Nephron progenitor cell (in vitro differentiated cells): ENCODE data around the gene CACNA1C.

Source experiments
- DNase-seq: peaks from one replicate; pipeline ENCODE4 v3.0.0; 2021
- H3K27ac Mint-ChIP-seq: 2 replicates; pipeline ENCODE4 v1.8.0; 2021; ENCODE audit warnings: mild to moderate bottlenecking, moderate library complexity, mixed read lengths
- H3K27me3 Mint-ChIP-seq: 2 replicates; pipeline ENCODE4 v1.8.0; 2021; ENCODE audit warnings: mild to moderate bottlenecking, low read depth, mixed read lengths; ENCODE audit not compliant: poor library complexity
- H3K36me3 Mint-ChIP-seq: 2 replicates; pipeline ENCODE4 v1.8.0; 2021; ENCODE audit warnings: low read depth, mixed read lengths
- H3K4me1 Mint-ChIP-seq: 2 replicates; pipeline ENCODE4 v1.8.0; 2021; ENCODE audit warnings: mixed read lengths
- H3K4me3 Mint-ChIP-seq: 2 replicates; pipeline ENCODE4 v1.8.0; 2021; ENCODE audit warnings: mild to moderate bottlenecking, moderate library complexity, mixed read lengths
- H3K9me3 Mint-ChIP-seq: 2 replicates; pipeline ENCODE4 v1.8.0; 2021; ENCODE audit warnings: mild to moderate bottlenecking, moderate library complexity, mixed read lengths
- TF ChIP-seq, protein P1 (sequence below): fragments of 200-600 bp; sonication (generic); IDR thresholded peaks from 2 replicates; pipeline ENCODE4 v1.5.0; 2021; ENCODE audit warnings: antibody characterized with exemption

The CACNA1C gene

DNA sequence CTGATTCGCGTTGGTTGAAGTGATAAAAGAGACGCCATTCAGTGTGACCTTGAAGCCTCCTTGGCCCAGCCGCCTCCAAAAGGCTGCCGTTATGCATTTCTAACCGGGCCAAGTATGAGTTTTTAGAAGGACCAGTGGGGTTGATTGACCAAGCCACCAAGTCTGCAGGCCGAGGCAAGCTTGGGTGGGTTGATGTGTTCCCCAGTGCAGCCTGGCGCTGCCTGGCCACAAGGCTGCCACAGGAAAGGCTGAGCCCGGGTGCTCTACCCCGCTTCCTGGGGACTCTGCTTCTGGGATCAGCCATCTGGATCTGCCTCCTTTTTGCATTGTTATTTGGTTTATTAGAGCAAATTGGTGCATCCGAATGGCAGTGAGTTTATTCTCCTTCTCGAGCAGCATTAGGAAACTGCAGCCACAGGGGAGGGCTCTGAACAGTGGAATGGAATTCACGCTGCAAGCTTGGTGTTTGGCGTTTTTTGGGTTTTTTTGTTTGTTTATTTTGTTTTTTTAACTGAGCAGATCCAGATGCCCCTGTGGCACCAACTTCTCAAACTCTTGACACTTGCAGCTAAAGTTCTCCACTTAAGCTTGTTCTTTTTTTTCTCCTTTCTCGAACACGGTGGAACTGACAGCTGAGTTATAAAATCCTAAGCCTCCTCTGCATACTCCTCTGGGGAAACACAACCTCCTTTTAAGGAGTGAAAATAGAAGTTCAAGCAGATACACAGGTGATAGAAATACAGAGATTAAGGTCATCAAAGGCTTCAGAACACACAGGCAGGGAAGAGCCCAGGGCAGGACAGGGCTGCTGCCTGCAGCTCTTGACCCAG is 596.6 kb downstream of the CACNA1C start:
- Mint-ChIP-seq H3K36me3 (no peaks in the 10 kb centered on the region), H3K9me3 (no peaks in the 10 kb centered on the region)

DNA sequence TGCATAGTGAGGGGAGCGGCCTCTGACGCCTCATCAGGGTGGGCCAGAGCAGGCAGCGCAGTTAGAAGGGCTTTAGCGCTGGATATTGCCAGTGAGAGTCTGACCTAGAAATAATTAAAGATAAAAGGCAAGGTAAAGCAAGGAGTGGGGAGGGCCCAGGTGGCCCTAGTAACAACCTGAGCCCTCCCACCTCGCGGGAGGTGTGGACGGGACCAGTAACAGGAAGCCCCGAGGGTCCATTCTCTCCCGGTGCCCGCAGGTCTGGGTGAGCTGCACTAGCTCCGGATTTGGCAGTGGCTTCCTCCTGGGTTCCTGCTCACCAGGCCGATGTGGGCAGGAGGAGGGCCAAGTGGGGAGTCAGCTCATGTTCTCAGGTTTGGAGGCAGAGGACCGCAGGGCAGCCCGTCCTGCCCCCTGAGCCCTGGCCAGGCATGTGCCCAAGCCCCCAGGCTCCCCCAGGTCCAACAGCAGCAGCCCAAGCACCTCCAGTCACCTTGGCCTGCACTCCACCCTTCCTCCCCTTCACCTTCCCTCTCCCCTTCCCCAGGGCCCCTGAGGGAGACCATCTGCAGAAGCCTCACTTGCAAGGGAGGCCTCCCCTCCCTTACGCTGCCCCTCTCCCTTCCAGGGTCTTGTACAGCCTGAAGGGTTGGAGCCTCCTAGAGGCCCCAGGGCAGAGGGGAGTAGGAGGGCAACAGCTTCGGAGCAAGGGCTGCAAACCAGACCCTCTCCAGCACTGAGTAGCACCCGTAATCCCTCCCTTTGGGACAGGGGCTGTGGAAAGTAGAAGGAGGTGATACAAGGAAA is 597.7 kb downstream of the CACNA1C start:
- no peaks in the 10 kb centered on the region for H3K36me3 Mint-ChIP-seq
- TF ChIP-seq, protein P1, sequence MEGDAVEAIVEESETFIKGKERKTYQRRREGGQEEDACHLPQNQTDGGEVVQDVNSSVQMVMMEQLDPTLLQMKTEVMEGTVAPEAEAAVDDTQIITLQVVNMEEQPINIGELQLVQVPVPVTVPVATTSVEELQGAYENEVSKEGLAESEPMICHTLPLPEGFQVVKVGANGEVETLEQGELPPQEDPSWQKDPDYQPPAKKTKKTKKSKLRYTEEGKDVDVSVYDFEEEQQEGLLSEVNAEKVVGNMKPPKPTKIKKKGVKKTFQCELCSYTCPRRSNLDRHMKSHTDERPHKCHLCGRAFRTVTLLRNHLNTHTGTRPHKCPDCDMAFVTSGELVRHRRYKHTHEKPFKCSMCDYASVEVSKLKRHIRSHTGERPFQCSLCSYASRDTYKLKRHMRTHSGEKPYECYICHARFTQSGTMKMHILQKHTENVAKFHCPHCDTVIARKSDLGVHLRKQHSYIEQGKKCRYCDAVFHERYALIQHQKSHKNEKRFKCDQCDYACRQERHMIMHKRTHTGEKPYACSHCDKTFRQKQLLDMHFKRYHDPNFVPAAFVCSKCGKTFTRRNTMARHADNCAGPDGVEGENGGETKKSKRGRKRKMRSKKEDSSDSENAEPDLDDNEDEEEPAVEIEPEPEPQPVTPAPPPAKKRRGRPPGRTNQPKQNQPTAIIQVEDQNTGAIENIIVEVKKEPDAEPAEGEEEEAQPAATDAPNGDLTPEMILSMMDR: no peak
- peaks cover 18% of the 10 kb centered on the region for H3K4me1 Mint-ChIP-seq
- H3K4me3 Mint-ChIP-seq: no peak overlapping the region
- no peaks in the 10 kb centered on the region for H3K9me3 Mint-ChIP-seq
- no peak overlapping the region for H3K27ac Mint-ChIP-seq
- peaks cover 14% of the 10 kb centered on the region for H3K27me3 Mint-ChIP-seq
- DNase-seq: no peak

More for the DNA sequence above, 596.6 kb downstream of the CACNA1C start:
- Mint-ChIP-seq H3K27ac (peak overlapping the region; percentile 63), H3K4me1 (peaks cover 18% of the 10 kb centered on the region), H3K27me3 (peaks cover 17% of the 10 kb centered on the region), H3K4me3 (no peak overlapping the region)
- TF ChIP-seq, protein P1: no peak
- no peak for DNase-seq

DNA sequence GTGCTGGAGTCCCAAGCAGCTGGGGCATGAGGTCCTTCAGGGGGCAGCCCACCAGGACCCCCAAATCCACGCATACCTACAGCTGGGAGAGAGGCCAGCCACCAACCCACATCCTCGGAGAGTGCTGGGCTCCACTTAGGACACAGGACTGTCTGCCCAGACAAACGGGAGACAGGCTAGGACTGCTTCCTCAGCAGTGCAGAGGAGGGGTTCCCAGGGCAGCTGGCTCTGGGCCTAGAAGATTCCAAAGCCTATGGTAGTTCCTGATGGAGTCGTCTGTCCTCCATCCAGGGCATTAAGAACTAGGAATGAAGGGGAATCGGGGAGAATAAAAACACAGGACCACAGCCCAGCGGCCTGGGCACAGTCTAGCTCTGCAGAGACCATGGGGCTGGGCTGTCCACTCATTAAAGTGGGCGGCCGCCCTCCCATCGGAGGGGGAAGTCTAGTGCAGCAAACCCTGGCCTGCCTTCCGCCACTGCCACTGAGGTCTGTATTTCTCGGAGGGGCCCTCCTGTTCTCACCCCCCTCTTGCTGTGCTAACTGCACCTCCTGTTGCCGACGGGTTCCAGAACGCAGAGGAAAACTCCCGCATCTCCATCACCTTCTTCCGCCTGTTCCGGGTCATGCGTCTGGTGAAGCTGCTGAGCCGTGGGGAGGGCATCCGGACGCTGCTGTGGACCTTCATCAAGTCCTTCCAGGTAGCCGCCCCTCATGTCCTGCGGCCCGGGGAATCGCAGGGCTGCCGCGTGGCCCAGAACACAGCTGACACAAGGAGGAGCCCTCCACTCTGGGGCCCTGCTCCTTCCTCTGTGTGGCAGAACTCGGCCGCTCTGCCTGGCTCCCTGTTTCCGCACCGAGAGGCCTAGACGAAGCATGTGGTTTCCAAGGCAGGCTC is 598.5 kb downstream of the CACNA1C start:
- DNase-seq: no peak
- Mint-ChIP-seq H3K27ac (no peak overlapping the region), H3K36me3 (no peaks in the 10 kb centered on the region), H3K4me3 (no peak overlapping the region), H3K27me3 (peaks cover 10% of the 10 kb centered on the region), H3K9me3 (peaks cover 1% of the 10 kb centered on the region), H3K4me1 (peaks cover 18% of the 10 kb centered on the region)
- TF ChIP-seq, protein P1: no peak

DNA sequence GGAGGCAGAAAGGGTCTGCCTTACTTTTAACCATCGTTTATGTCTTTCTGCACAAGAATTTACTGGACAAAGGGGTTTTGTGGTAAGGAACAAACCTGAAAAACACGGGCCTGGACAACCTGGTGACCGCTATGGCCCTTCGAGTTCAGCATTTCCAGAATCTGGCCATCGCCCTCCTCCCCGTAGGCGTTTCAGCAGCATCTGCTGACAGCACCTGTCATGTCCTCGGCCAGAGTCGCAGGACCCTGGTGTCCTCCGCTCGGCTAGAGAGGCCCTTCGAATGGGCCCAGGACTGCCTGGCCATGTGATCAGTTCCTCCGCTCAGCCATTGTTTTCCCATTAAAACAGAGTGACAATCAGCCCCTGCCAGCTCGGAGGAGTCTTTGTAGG is 599.2 kb downstream of the CACNA1C start:
- TF ChIP-seq, protein P1: no peak
- no peak overlapping the region for H3K27ac Mint-ChIP-seq
- peaks cover 18% of the 10 kb centered on the region for H3K4me1 Mint-ChIP-seq
- H3K36me3 Mint-ChIP-seq: no peaks in the 10 kb centered on the region
- no peak for DNase-seq
- peaks cover 10% of the 10 kb centered on the region for H3K27me3 Mint-ChIP-seq
- H3K9me3 Mint-ChIP-seq: peaks cover 7% of the 10 kb centered on the region
- H3K4me3 Mint-ChIP-seq: no peak overlapping the region

DNA sequence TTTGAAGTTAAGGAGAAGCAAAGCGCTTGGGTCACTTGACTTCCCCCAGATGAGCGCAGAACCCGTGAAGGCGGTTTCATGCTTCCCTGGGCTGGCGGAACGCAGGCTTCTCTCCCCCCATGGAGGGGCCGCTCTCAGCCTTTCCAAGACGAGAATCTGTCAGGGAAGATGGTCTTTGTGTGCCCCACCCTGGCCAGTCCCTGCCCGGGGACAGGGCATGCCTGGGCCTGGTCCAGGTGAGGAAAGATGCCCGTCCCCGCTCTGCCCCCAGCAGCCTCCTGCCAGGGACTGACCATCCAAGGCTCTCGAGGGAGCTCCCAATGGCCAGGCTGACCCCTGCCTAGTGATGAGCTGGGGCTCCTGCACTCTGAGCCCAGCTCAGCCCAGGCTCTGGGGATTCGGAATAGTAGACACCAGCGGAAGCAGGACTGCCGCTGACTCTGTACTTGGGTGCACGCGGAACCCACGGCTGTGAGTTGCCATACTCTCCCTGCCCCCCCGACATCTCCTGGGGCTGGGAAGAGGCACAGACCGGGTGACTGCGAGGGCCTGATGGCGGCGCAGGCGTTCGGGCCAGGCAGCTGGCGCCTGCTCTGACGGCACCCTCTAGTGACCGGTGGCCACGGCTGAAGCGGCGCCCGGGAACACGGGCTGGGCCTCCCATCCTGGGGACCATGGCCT is 599.8 kb downstream of the CACNA1C start:
- H3K4me1 Mint-ChIP-seq: peaks cover 18% of the 10 kb centered on the region
- peaks cover 10% of the 10 kb centered on the region for H3K27me3 Mint-ChIP-seq
- peaks cover 9% of the 10 kb centered on the region for H3K9me3 Mint-ChIP-seq
- no peak for DNase-seq
- TF ChIP-seq, protein P1: no peak
- no peak overlapping the region for H3K4me3 Mint-ChIP-seq
- no peaks in the 10 kb centered on the region for H3K36me3 Mint-ChIP-seq
- no peak overlapping the region for H3K27ac Mint-ChIP-seq
